ENCODE results near the gene AGRN. TPM values are rescaled to one million over a fixed set of nuclear protein-coding genes. Genes with fewer than 3 reads are reported as not detected.

Gene AGRN
- total and polyA plus RNA-seq, 2 of the 4 experiments (the other 2 are of a cell fraction) = 8.1 to 115 TPM

DNA sequence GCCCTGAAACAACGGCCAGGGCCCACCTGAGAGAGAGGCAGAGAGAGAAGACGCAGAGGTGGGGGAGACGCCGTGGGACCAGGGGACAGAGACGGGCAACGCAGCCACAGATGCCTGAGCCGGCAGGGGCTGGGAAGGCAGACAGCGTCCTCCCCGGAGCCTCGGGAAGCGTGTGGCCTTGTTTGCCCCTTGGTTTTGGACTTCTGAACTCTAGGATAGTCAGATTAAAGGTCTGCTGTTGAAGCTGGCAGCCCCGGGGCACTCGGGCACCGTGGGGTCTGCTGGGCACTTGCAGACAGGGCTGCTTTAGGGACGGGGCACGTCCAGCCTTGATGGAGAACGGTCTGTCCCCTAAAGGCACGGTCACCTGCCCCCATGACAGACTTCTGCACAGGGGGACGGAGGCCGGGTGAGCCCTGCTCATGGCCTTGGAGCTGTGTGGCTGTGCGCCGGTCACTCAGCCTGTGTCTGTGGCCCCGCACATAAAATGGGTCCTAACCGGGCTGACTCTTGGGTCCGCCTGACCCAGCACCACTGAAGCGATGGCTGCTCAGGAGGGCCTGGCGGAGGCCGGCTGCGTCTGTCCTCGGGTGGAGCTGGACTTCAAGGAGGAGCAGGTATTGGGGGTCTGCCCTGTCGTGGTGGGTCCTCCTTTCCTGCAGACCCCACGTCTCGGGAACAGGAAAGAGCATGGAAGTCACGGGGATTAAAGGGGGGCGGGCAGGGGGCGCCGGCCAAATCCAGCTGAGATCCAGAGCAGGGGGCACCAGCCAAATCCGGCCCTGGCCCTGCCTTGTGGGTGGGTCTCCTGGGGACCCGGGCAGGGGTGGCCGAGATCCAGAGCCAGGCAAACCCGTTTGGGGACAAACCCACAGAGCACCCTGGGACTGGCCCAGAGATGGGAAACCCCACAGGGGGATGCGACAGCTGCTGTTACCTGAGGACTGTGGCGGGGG, 63.8 kb downstream of the AGRN start:
- BruUV-seq (replicated peaks) = no TSS peak
- ChIA-PET CTCF (no interaction called here), POLR2A (ENCODE audit: unreplicated experiment) (no interaction called here)
- no peak overlapping the region for H2AK9ac ChIP-seq (replicated peaks; ENCODE audit: low read depth, low read length, poor library complexity)
- no peak for ATAC-seq (ENCODE audit: low read depth)
- no peak overlapping the region for H3K27ac ChIP-seq (ENCODE audit: insufficient read depth, low read length)
- H2BK5ac ChIP-seq (ENCODE audit: low read depth, low read length, poor library complexity, severe bottlenecking) = no peak overlapping the region
- 91% methylated on average over 25 of the region's 43 CpGs; no CpG with 5 or more reads in 1 of the 2 experiments for WGBS, 2 experiments (ENCODE audit: extremely low coverage in 2 of 2, insufficient read length in 1 of 2)
- H4K20me1 ChIP-seq (ENCODE audit: insufficient read depth, low read length) = peaks cover 3% of the 10 kb centered on the region
- dilution Hi-C loops (cut with HindIII; ENCODE audit: low sequenced_read_pairs, unreplicated experiment) (no loop called here), intact Hi-C loops (cut with micrococcal nuclease) (no loop called here), in situ Hi-C loops (cut with MboI; ENCODE audit: low sequenced_read_pairs) (no loop called here)
- no peak overlapping the region for H3K4ac ChIP-seq (ENCODE audit: low read depth, low read length)
- H3K4me3 ChIP-seq (ENCODE audit: insufficient read depth, low read depth, low read length) = no peak overlapping the region
- no peak overlapping the region for H3K56ac ChIP-seq (ENCODE audit: extremely low read depth, insufficient read depth, low read length)
- H2BK20ac ChIP-seq (ENCODE audit: low read depth, low read length) = no peak overlapping the region
- H3K36me3 ChIP-seq (ENCODE audit: control insufficient read depth, insufficient read depth, low read length) = peaks cover 4% of the 10 kb centered on the region
- no peaks in the 10 kb centered on the region for H3K27me3 ChIP-seq (ENCODE audit: control insufficient read depth, insufficient read depth, low read length)
- no peak for TF ChIP-seq NFE2L2 (IDR thresholded peaks at IDR 0.05; ENCODE audit: low read depth, low read length)
- TF ChIP-seq MXI1 (IDR thresholded peaks at IDR 0.05; ENCODE audit: borderline replicate concordance, low read depth, low read length) = no peak
- TF ChIP-seq BHLHE40 (IDR thresholded peaks at IDR 0.05; ENCODE audit: low read depth, low read length) = no peak
- TF ChIP-seq, protein P1, sequence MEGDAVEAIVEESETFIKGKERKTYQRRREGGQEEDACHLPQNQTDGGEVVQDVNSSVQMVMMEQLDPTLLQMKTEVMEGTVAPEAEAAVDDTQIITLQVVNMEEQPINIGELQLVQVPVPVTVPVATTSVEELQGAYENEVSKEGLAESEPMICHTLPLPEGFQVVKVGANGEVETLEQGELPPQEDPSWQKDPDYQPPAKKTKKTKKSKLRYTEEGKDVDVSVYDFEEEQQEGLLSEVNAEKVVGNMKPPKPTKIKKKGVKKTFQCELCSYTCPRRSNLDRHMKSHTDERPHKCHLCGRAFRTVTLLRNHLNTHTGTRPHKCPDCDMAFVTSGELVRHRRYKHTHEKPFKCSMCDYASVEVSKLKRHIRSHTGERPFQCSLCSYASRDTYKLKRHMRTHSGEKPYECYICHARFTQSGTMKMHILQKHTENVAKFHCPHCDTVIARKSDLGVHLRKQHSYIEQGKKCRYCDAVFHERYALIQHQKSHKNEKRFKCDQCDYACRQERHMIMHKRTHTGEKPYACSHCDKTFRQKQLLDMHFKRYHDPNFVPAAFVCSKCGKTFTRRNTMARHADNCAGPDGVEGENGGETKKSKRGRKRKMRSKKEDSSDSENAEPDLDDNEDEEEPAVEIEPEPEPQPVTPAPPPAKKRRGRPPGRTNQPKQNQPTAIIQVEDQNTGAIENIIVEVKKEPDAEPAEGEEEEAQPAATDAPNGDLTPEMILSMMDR (conservative IDR thresholded peaks at IDR 0.05; ENCODE audit: low read depth, low read length) = no peak
- TF ChIP-seq, protein P2, sequence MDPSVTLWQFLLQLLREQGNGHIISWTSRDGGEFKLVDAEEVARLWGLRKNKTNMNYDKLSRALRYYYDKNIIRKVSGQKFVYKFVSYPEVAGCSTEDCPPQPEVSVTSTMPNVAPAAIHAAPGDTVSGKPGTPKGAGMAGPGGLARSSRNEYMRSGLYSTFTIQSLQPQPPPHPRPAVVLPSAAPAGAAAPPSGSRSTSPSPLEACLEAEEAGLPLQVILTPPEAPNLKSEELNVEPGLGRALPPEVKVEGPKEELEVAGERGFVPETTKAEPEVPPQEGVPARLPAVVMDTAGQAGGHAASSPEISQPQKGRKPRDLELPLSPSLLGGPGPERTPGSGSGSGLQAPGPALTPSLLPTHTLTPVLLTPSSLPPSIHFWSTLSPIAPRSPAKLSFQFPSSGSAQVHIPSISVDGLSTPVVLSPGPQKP (IDR thresholded peaks at IDR 0.05; ENCODE audit: borderline replicate concordance, low read depth, low read length) = no peak
- TF ChIP-seq, protein P3, sequence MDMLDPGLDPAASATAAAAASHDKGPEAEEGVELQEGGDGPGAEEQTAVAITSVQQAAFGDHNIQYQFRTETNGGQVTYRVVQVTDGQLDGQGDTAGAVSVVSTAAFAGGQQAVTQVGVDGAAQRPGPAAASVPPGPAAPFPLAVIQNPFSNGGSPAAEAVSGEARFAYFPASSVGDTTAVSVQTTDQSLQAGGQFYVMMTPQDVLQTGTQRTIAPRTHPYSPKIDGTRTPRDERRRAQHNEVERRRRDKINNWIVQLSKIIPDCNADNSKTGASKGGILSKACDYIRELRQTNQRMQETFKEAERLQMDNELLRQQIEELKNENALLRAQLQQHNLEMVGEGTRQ (IDR thresholded peaks at IDR 0.05; ENCODE audit: low read depth, low read length) = no peak
- no peak for TF ChIP-seq FOS (IDR thresholded peaks at IDR 0.05; ENCODE audit: low read depth, low read length)
- TF ChIP-seq POLR2A (IDR thresholded peaks at IDR 0.05; ENCODE audit: low read depth, low read length) = no peak
- no peak for TF ChIP-seq RAD21 (IDR thresholded peaks at IDR 0.05; ENCODE audit: low read length)
- TF ChIP-seq SMC3 (IDR thresholded peaks at IDR 0.05; ENCODE audit: low read depth, low read length) = no peak
- no peak for TF ChIP-seq CEBPB (IDR thresholded peaks at IDR 0.05; ENCODE audit: low read depth, low read length)
- H3K9ac ChIP-seq (ENCODE audit: low read depth, low read length) = no peak overlapping the region
- no peak overlapping the region for H3K23ac ChIP-seq (ENCODE audit: low read depth, low read length)
- no peak overlapping the region for H2BK120ac ChIP-seq (ENCODE audit: low read depth, low read length)
- no peak overlapping the region for H2BK15ac ChIP-seq (ENCODE audit: low read depth, low read length)
- DNase-seq = no peak
- H3K79me1 ChIP-seq (ENCODE audit: low read depth in 1 of 2, low read length in 2 of 2) = no peaks in the 10 kb centered on the region
- H2AK5ac ChIP-seq (ENCODE audit: low read depth, low read length) = no peak overlapping the region
- no peak overlapping the region for H2AFZ ChIP-seq (replicated peaks; ENCODE audit: low read length, poor library complexity)
- no peak overlapping the region for H3K18ac ChIP-seq (ENCODE audit: low read depth, low read length)
- H3K4me2 ChIP-seq (ENCODE audit: low read depth, low read length) = no peak overlapping the region
- H3K9me1 ChIP-seq (ENCODE audit: insufficient read depth, low read length) = no peaks in the 10 kb centered on the region
- H3K4me1 ChIP-seq (ENCODE audit: control insufficient read depth, insufficient read depth, low read length) = peaks cover 11% of the 10 kb centered on the region
- no peak overlapping the region for H3K14ac ChIP-seq (replicated peaks; ENCODE audit: low read depth, low read length)
- no peak overlapping the region for H4K5ac ChIP-seq (ENCODE audit: low read depth, low read length)
- H3K9me3 ChIP-seq (ENCODE audit: control insufficient read depth, insufficient read depth, low read length) = no peaks in the 10 kb centered on the region
- no peak overlapping the region for H4K8ac ChIP-seq (ENCODE audit: low read depth in 2 of 2, low read length in 2 of 2)
- no peak overlapping the region for H4K91ac ChIP-seq (ENCODE audit: insufficient read depth, low read depth, low read length)

All from IMR-90 (cell line).